ENCODE measurements around the gene ANP32A.

- TF ChIP-seq EP300 (IDR thresholded peaks at IDR 0.05) (no peak), POLR2A (IDR thresholded peaks at IDR 0.05) (no peak)
Observed at GRCh38 chr15:68830141-68830785, 9.6 kb upstream of the ANP32A start.
